ENCODE measurements around the gene ZNF281. TPM values are rescaled to one million over a fixed set of nuclear protein-coding genes. Genes with fewer than 3 reads are reported as not detected.
"Not testable (repeated sequence)": the region's sequence is repeated elsewhere in the genome, so short reads cannot be mapped to it uniquely, and the experiment has no call there.

Gene ZNF281
- total RNA-seq, 1 donor from 2014 or later = 18.2 TPM

GRCh38 chr1:200442537-200443156, 32.8 kb upstream of the ZNF281 start:
- no peak overlapping the region for H3K27ac ChIP-seq
- ATAC-seq (no peak), DNase-seq (no peak)
- no peaks in the 10 kb centered on the region for H3K27me3 ChIP-seq (ENCODE audit: low read depth)
- no peaks in the 10 kb centered on the region for H3K4me1 ChIP-seq
- no peaks in the 10 kb centered on the region for H3K36me3 ChIP-seq
- TF ChIP-seq, protein P1, sequence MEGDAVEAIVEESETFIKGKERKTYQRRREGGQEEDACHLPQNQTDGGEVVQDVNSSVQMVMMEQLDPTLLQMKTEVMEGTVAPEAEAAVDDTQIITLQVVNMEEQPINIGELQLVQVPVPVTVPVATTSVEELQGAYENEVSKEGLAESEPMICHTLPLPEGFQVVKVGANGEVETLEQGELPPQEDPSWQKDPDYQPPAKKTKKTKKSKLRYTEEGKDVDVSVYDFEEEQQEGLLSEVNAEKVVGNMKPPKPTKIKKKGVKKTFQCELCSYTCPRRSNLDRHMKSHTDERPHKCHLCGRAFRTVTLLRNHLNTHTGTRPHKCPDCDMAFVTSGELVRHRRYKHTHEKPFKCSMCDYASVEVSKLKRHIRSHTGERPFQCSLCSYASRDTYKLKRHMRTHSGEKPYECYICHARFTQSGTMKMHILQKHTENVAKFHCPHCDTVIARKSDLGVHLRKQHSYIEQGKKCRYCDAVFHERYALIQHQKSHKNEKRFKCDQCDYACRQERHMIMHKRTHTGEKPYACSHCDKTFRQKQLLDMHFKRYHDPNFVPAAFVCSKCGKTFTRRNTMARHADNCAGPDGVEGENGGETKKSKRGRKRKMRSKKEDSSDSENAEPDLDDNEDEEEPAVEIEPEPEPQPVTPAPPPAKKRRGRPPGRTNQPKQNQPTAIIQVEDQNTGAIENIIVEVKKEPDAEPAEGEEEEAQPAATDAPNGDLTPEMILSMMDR (IDR thresholded peaks at IDR 0.05) = no peak
- no peaks in the 10 kb centered on the region for H3K9me3 ChIP-seq
- H3K4me3 ChIP-seq = no peak overlapping the region
- intact Hi-C loops (cut with DNase I) = no loop called here

DNA sequence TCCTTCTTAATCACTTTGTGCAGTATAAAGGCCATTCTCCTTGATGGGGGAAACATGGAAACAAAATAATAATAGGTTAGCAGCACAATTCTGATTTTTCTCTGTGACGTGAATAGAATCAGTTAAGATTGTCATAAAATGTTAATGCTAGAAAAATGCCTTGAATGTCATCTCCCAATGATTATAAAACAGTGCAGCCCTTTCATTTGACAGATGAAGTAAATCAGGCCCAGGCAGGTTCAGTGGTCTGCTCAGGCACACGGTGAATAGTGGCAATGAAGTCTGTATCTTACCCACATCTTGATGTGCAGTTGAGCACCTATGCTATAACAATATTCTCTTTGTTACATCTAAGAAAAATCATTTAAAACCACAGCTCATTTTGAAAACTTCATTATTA, 32.2 kb upstream of the ZNF281 start:
- H3K4me3 ChIP-seq = no peak overlapping the region
- ATAC-seq = no peak
- no peak overlapping the region for H3K27ac ChIP-seq
- TF ChIP-seq, protein P1 (IDR thresholded peaks at IDR 0.05) = no peak
- H3K9me3 ChIP-seq = no peaks in the 10 kb centered on the region
- intact Hi-C loops (cut with DNase I) = no loop called here
- no peaks in the 10 kb centered on the region for H3K4me1 ChIP-seq
- no peaks in the 10 kb centered on the region for H3K27me3 ChIP-seq (ENCODE audit: low read depth)
- no peaks in the 10 kb centered on the region for H3K36me3 ChIP-seq
- DNase-seq = no peak

- Histone ChIP-seq H3K4me1 (no peaks in the 10 kb centered on the region), H3K36me3 (no peaks in the 10 kb centered on the region), H3K4me3 (no peak overlapping the region), H3K27me3 (ENCODE audit: low read depth) (no peaks in the 10 kb centered on the region), H3K27ac (no peak overlapping the region), H3K9me3 (no peaks in the 10 kb centered on the region)
- intact Hi-C loops (cut with DNase I) = no loop called here
- TF ChIP-seq, protein P1 (IDR thresholded peaks at IDR 0.05) = no peak
- no peak for DNase-seq
- ATAC-seq = no peak
Measured at GRCh38 chr1:200438911-200439310, 29.1 kb upstream of the ZNF281 start.

DNA sequence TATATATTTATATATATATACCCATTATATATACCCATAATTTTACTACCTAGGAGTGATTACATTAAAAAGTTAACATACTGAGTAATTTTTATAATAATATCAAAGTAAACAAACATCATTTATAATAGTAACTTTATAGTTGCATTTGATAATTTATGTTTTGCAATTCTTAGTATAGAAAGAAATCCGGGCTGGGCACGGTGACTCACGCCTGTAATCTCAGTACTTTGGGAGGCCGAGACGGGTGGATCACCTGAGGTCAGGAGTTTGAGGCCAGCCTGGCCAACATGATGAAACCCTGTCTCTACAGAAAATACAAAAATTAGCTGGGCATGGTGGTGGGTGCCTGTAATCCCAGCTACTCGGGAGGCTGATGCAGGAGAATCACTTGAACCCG, 28.6 kb upstream of the ZNF281 start:
- H3K27ac ChIP-seq; DNase-seq; ATAC-seq; H3K27me3 ChIP-seq (ENCODE audit: low read depth); H3K9me3 ChIP-seq; H3K36me3 ChIP-seq; H3K4me1 ChIP-seq; H3K4me3 ChIP-seq; intact Hi-C loops (cut with DNase I): not testable (repeated sequence)

GRCh38 chr1:200437556-200438203, 27.8 kb upstream of the ZNF281 start:
- peak overlapping the region; percentile 27 for H3K4me3 ChIP-seq
- no peaks in the 10 kb centered on the region for H3K9me3 ChIP-seq
- DNase-seq = no peak
- H3K36me3 ChIP-seq = no peaks in the 10 kb centered on the region
- TF ChIP-seq, protein P1 (IDR thresholded peaks at IDR 0.05) = no peak
- intact Hi-C loops (cut with DNase I) = no loop called here
- H3K4me1 ChIP-seq = no peaks in the 10 kb centered on the region
- peak in 1 of 2 donors; percentile 61 for ATAC-seq
- H3K27ac ChIP-seq = no peak overlapping the region
- H3K27me3 ChIP-seq (ENCODE audit: low read depth) = no peaks in the 10 kb centered on the region

DNA sequence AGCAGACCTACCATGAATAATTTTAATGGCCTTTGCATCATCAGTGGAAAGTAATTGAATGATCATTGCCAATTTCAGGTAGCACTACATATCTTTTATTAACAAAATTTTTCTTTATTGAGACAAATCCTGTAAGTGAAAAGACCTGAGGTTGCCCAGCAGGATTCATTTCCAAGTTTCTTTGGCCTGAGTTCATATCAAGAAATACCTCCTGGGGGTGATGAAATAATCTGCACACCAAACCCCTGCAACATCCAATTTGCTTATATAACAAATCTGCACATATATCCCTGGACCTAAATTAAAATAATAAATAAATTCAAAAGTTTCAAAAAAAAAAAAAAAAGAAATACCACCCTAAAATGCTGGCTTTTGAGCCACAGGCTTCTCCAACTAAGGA, 27.3 kb upstream of the ZNF281 start:
- Histone ChIP-seq H3K36me3 (no peaks in the 10 kb centered on the region), H3K27ac (no peak overlapping the region), H3K9me3 (no peaks in the 10 kb centered on the region), H3K27me3 (ENCODE audit: low read depth) (no peaks in the 10 kb centered on the region), H3K4me1 (no peaks in the 10 kb centered on the region), H3K4me3 (no peak overlapping the region)
- intact Hi-C loops (cut with DNase I) = no loop called here
- ATAC-seq (no peak), DNase-seq (no peak)
- TF ChIP-seq, protein P1 (IDR thresholded peaks at IDR 0.05) = no peak

Data from lower lobe of right lung (tissue), 2 donors.